Activated naive CD8-positive, alpha-beta T cell treated with anti-CD3 and anti-CD28 coated beads, Interleukin-2, amount 10 ng/mL, durations not matched to agents 7 days and 5 days (primary cell): Measurements from ENCODE around the gene KIF13A. TPM values are rescaled to one million over a fixed set of nuclear protein-coding genes. Genes with fewer than 3 reads are reported as not detected.

Experiments used
- ATAC-seq: fragments of 150-1000 bp; cut with Tn5 transposase; one replicate; pipeline ENCODE4 v1.10.0; 2021; ENCODE audit warnings: low read depth, moderate library complexity
- POLR2A ChIA-PET: fragments of 350-600 bp; sonication (Branson Sonifier 250); formaldehyde crosslinking; loops from one replicate; lab custom pipeline; 2021; ENCODE audit warnings: antibody characterized with exemption; lab: Charles Lee
- DNase-seq: peaks from one replicate; pipeline ENCODE4 v3.0.0; 2021
- H3K27ac Mint-ChIP-seq: one replicate; pipeline ENCODE4 v1.8.0; 2022; ENCODE audit warnings: mild to moderate bottlenecking, mixed read lengths
- H3K27me3 Mint-ChIP-seq: one replicate; pipeline ENCODE4 v1.8.0; 2022; ENCODE audit warnings: mild to moderate bottlenecking, moderate library complexity, mixed read lengths
- H3K36me3 Mint-ChIP-seq: one replicate; pipeline ENCODE4 v1.8.0; 2021; ENCODE audit warnings: mild to moderate bottlenecking, mixed read lengths
- H3K4me1 Mint-ChIP-seq: one replicate; pipeline ENCODE4 v1.8.0; 2021; ENCODE audit warnings: mixed read lengths
- H3K4me3 Mint-ChIP-seq: one replicate; pipeline ENCODE4 v1.8.0; 2022; ENCODE audit warnings: mild to moderate bottlenecking, moderate library complexity, mixed read lengths
- H3K9me3 Mint-ChIP-seq: one replicate; pipeline ENCODE4 v1.8.0; 2021; ENCODE audit warnings: mixed read lengths
- total RNA-seq, 2 experiments: library from RNA; stranded (reverse); gene quantifications; one replicate each; pipeline ENCODE4 v1.2.3, GENCODE V29; 2021

Gene KIF13A
- total RNA-seq, 2 experiments from 2014 or later, result 0.30 to 0.54 TPM

DNA sequence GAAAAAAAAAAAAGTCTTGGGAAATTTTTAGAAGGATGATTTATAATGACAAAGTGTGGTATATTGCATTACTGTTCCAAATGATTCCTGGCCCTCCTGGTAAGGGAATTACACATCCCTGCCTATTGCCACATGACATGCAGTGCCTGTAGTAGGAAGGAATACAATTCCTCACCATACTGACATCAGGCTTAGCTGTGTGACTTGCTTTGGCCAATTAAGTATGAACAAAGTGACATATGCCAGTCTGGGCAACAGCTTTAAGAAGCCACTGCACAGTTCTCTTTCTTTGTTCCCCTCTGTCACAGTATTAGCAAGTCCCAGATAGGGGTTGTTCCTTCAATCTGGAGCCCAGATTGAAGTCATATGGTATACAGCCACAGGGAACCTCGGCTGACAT, 100.5 kb downstream of the KIF13A start:
- H3K4me3 Mint-ChIP-seq, result no peak overlapping the region
- H3K27me3 Mint-ChIP-seq, result peaks cover 16% of the 10 kb centered on the region
- no peak for DNase-seq
- ATAC-seq, result no peak
- H3K9me3 Mint-ChIP-seq, result no peaks in the 10 kb centered on the region
- H3K4me1 Mint-ChIP-seq, result peaks cover 14% of the 10 kb centered on the region
- H3K36me3 Mint-ChIP-seq, result peaks cover 2% of the 10 kb centered on the region
- POLR2A ChIA-PET, result no interaction called here
- no peak overlapping the region for H3K27ac Mint-ChIP-seq

DNA sequence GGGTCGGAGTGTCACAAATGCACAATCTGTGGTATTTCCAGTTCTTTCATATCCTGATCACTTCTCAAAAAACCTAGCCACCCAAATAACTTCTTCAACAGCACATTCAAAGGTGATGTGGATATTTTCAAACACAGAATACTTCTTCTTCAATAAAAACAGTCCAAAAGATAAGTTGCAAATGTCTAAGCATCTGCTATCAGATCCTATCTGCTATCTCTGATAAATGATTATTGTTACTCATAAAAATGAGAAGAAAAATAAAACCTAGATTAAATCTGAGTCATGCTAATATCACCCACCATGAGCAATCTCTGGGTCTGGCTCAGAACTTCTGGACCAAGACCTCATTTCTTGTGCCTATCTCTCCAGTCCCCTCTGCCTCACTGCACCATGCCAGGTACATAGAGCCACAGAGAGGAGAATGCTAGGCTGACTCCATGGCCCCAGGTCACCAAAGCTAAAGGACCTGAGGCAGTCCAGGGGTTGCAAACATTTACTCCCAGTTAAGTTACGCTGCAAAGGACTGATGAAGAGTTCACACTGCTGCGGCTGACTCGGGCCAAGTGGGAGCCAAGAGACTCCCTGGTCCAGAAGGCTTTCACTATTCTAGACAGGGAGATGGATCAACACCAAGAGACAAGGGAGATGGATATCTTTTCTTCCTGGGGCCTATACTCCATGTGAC, 101.4 kb downstream of the KIF13A start:
- ATAC-seq, result no peak
- Mint-ChIP-seq H3K27ac (no peak overlapping the region), H3K4me1 (peaks cover 14% of the 10 kb centered on the region), H3K9me3 (no peaks in the 10 kb centered on the region), H3K36me3 (no peaks in the 10 kb centered on the region), H3K4me3 (no peak overlapping the region), H3K27me3 (peaks cover 19% of the 10 kb centered on the region)
- DNase-seq, result no peak
- POLR2A ChIA-PET, result no interaction called here

DNA sequence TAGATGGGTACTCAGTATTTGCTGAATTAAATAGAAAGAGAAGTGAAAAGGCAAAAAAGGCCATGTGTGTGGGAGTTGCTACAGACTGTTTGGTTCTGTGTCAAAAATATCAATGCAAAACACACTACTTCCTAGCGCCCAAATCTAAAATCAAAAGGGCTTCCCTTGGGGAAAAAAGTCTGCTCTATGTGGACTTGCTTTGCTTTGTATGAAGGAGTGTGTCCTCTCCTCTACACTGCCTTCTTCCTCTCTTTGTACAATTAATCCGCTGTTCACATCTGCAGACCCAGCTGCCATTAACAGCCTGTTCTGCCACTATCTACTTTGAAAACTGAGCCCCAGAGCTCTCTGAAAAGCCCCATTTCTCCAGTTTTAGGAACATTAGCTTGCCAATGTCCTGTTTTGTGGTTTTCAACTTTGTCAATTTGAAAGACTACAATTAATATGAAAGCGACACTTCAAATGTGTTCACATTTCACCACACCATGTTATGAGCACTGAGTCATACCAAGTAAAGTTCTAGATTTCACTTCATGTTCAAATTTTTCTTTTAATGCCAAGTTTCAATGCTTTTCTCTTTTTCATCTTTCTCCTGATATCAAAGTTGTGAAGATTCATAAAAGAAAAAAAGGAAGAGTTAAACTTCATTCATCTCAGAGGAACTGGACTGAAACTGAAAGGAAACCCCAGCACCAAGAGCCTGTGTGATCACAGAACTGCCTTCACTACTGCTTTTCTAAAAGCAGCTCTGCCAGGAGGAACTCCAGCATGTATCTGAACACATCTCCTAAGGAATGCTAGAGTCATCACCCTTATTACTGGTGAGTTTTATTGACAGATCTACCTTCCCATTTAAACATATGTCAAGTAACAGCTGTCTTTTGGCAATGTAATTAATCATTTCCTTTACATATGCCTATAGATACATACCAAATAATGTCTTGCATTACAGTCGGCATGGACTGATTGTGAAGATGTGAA, 102.6 kb downstream of the KIF13A start:
- Mint-ChIP-seq H3K4me1 (peaks cover 14% of the 10 kb centered on the region), H3K9me3 (no peaks in the 10 kb centered on the region), H3K4me3 (peak overlapping the region; percentile 56), H3K36me3 (no peaks in the 10 kb centered on the region), H3K27me3 (peaks cover 15% of the 10 kb centered on the region), H3K27ac (peak overlapping the region; percentile 31)
- ATAC-seq (peak; percentile 70), DNase-seq (no peak)
- POLR2A ChIA-PET, result no interaction called here

GRCh38 chr6:17883665-17884497, 103.6 kb downstream of the KIF13A start:
- H3K27ac Mint-ChIP-seq, result no peak overlapping the region
- no peak for ATAC-seq
- H3K4me1 Mint-ChIP-seq, result peaks cover 14% of the 10 kb centered on the region
- DNase-seq, result no peak
- POLR2A ChIA-PET, result no interaction called here
- no peaks in the 10 kb centered on the region for H3K9me3 Mint-ChIP-seq
- no peaks in the 10 kb centered on the region for H3K36me3 Mint-ChIP-seq
- H3K4me3 Mint-ChIP-seq, result no peak overlapping the region
- peaks cover 11% of the 10 kb centered on the region for H3K27me3 Mint-ChIP-seq

- ATAC-seq, result no peak
- Mint-ChIP-seq H3K27me3 (peaks cover 15% of the 10 kb centered on the region), H3K27ac (no peak overlapping the region)
These were observed 106.2 kb downstream of the KIF13A start for GRCh38 chr6:17881085-17881858.

DNA sequence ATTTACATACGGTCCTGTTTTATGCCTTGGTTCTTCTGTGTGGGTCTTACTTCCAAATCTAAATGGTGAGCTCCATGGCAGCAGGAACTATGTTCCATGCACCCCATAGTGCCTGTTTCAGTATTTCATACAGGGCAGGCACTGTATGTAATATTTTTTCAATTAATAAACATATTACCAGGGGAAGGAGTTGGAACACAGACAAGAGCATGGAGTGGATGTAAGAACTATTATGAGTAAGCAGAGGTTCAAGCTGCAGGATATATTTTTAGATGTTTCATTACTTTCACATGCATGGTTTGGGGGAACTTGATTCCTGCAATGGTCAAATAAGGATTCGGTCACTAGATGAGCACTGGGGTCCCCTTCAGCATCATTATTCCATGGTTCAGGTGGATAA, 108.3 kb downstream of the KIF13A start:
- Mint-ChIP-seq H3K27ac (no peak overlapping the region), H3K9me3 (no peaks in the 10 kb centered on the region), H3K4me1 (peaks cover 3% of the 10 kb centered on the region), H3K27me3 (peaks cover 14% of the 10 kb centered on the region), H3K4me3 (no peak overlapping the region), H3K36me3 (no peaks in the 10 kb centered on the region)
- DNase-seq, result no peak
- ATAC-seq, result no peak
- POLR2A ChIA-PET, result no interaction called here

More at GRCh38 chr6:17881085-17881858, 106.2 kb downstream of the KIF13A start:
- H3K4me1 Mint-ChIP-seq, result peaks cover 14% of the 10 kb centered on the region
- no peaks in the 10 kb centered on the region for H3K9me3 Mint-ChIP-seq
- DNase-seq, result no peak
- H3K4me3 Mint-ChIP-seq, result no peak overlapping the region
- no peaks in the 10 kb centered on the region for H3K36me3 Mint-ChIP-seq
- POLR2A ChIA-PET, result no interaction called here

DNA sequence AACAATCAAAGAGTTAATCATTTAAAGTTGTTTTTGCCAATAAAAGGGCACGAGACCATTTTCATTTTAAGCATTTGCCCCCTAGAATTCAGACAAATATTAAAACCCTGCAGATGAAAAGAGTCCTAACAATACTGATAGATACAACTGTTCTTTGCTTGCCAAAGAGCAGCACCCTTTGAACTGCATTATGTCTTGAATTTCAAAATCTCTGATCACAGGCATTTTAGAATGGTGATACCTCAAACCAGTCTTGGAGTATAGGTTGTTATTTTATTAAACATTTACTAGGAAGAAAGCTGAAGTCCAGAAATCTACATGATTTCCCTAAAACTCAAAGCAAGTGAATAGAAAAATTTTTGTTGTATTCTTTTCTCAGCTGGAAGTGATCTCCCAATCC, 108.7 kb downstream of the KIF13A start:
- no peak for ATAC-seq

DNA sequence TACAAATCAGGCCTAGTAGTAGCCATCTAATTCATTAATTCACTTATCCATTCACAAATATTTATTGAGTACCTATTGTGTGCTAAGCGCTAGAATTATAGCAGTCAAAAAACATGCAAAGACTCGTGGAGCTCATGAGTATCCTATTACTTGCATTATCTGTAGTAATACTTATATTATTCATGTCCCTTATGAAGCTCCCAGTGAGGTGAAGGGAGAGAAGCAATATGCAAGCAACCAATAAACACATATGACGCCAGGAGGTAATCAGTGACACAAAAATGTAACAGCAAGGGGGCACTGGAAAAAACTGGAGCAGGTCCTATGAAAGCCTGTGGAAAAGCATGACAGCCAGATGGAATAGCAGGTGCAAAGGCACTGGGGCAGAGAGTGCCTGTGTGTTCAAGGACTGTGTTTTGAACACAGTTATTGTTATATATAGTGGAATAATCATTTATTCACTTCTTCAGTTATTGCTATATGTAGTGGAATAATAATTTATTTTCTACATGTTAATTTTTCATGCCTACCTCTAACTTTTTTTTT, 109.5 kb downstream of the KIF13A start:
- no peak for ATAC-seq
- H3K36me3 Mint-ChIP-seq, result no peaks in the 10 kb centered on the region
- H3K4me3 Mint-ChIP-seq, result no peak overlapping the region
- no peaks in the 10 kb centered on the region for H3K9me3 Mint-ChIP-seq
- POLR2A ChIA-PET, result no interaction called here
- H3K4me1 Mint-ChIP-seq, result no peaks in the 10 kb centered on the region
- DNase-seq, result no peak
- H3K27me3 Mint-ChIP-seq, result peaks cover 18% of the 10 kb centered on the region
- H3K27ac Mint-ChIP-seq, result no peak overlapping the region

More for the DNA sequence above, 108.7 kb downstream of the KIF13A start:
- Mint-ChIP-seq H3K4me1 (no peaks in the 10 kb centered on the region), H3K27ac (no peak overlapping the region), H3K9me3 (no peaks in the 10 kb centered on the region), H3K36me3 (no peaks in the 10 kb centered on the region), H3K27me3 (peaks cover 17% of the 10 kb centered on the region), H3K4me3 (no peak overlapping the region)
- POLR2A ChIA-PET, result no interaction called here
- no peak for DNase-seq

DNA sequence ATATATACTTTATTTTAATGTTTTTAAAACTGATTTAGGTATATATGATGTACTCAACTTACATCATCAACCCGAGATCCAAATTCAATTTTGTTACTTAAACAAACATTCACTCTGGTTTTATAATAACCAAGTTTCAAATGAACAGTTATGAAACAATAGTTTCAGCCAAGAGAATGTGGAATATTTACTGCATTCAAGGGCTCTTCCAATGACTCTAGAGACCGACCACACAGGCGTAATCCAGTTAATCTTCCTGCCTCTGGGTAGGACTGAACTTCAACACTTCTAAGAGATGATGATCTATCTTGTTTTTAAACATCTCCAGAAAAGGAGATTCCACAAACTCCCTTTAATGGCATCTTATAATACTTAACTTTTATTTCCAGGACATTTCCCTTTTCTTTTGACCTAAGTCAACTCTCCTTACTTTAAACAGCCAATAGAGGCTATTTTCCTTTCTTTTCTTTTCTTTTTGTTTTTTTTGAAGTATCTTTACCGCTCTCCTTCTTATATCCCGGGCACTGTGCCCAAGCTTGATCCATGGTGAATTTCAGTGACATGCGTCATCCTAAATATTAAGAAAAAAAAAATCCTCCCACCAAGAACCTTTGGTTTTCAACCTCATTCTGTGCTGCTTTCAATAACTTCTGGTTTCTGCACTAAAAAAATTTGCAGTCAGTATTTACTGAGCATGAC, 110.1 kb downstream of the KIF13A start:
- no peak for ATAC-seq
- no peak overlapping the region for H3K27ac Mint-ChIP-seq
- POLR2A ChIA-PET, result no interaction called here
- no peak overlapping the region for H3K4me3 Mint-ChIP-seq
- no peak for DNase-seq
- H3K36me3 Mint-ChIP-seq, result no peaks in the 10 kb centered on the region
- no peaks in the 10 kb centered on the region for H3K4me1 Mint-ChIP-seq
- peaks cover 18% of the 10 kb centered on the region for H3K27me3 Mint-ChIP-seq
- H3K9me3 Mint-ChIP-seq, result no peaks in the 10 kb centered on the region

DNA sequence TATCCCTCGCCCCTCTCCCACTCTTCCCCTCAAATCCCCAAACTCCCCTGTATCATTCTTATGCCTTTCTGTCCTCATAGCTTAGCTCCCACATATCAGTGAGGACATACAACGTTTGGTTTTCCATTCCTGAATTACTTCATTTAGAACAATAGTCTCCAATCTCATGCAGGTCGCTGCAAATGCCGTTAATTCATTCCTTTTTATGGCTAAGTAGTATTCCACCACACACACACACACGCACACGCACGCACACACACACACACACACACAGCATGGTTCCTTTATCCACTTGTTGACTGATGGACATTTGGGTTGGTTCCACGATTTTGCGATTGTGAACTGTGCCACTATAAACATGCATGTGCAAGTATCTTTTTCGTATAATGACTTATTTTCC, 112.7 kb downstream of the KIF13A start:
- no peak for ATAC-seq
- no peaks in the 10 kb centered on the region for H3K4me1 Mint-ChIP-seq

GRCh38 chr6:17872908-17873307, 114.5 kb downstream of the KIF13A start:
- ATAC-seq (no peak), DNase-seq (no peak)
- no peak overlapping the region for H3K4me3 Mint-ChIP-seq
- POLR2A ChIA-PET, result no interaction called here
- no peaks in the 10 kb centered on the region for H3K9me3 Mint-ChIP-seq
- no peaks in the 10 kb centered on the region for H3K4me1 Mint-ChIP-seq
- peaks cover 36% of the 10 kb centered on the region for H3K27me3 Mint-ChIP-seq
- H3K36me3 Mint-ChIP-seq, result no peaks in the 10 kb centered on the region
- H3K27ac Mint-ChIP-seq, result no peak overlapping the region

More for the DNA sequence above, 112.7 kb downstream of the KIF13A start:
- H3K36me3 Mint-ChIP-seq, result no peaks in the 10 kb centered on the region
- POLR2A ChIA-PET, result no interaction called here
- H3K9me3 Mint-ChIP-seq, result no peaks in the 10 kb centered on the region
- no peak overlapping the region for H3K4me3 Mint-ChIP-seq
- no peak for DNase-seq
- H3K27ac Mint-ChIP-seq, result no peak overlapping the region
- H3K27me3 Mint-ChIP-seq, result peaks cover 23% of the 10 kb centered on the region

- H3K27ac Mint-ChIP-seq, result no peak overlapping the region
- no peaks in the 10 kb centered on the region for H3K36me3 Mint-ChIP-seq
- no peak overlapping the region for H3K4me3 Mint-ChIP-seq
- no peaks in the 10 kb centered on the region for H3K9me3 Mint-ChIP-seq
- no peaks in the 10 kb centered on the region for H3K4me1 Mint-ChIP-seq
- POLR2A ChIA-PET, result no interaction called here
- peaks cover 36% of the 10 kb centered on the region for H3K27me3 Mint-ChIP-seq
- no peak for DNase-seq
- no peak for ATAC-seq
These were observed 115.6 kb downstream of the KIF13A start for GRCh38 chr6:17871836-17872235.
